ENCODE results near the gene KCNJ4. TPM values are rescaled to one million over a fixed set of nuclear protein-coding genes. Genes with fewer than 3 reads are reported as not detected.

KCNJ4 gene
- total RNA-seq, 1 donor from 2014 or later = 0.82 TPM

- H3K27ac Mint-ChIP-seq = no peak overlapping the region
- peak overlapping the region; percentile 88 for H3K4me2 ChIP-seq
- H3K36me3 Mint-ChIP-seq = no peaks in the 10 kb centered on the region
- H3F3A ChIP-seq (ENCODE audit: low read depth) = peaks cover 29% of the 10 kb centered on the region
- no peak for TF ChIP-seq EZH2 (IDR thresholded peaks at IDR 0.05)
- no peak for TF ChIP-seq EZH2phosphoT487 (IDR thresholded peaks at IDR 0.05)
- no peak for TF ChIP-seq CTCF (IDR thresholded peaks at IDR 0.05)
- peaks cover 35% of the 10 kb centered on the region for H3K27me3 Mint-ChIP-seq (ENCODE audit: insufficient read depth, low read depth)
- peaks cover 58% of the 10 kb centered on the region for H3K4me1 Mint-ChIP-seq
- no peak overlapping the region for H2AFZ ChIP-seq (replicated peaks)
- no peaks in the 10 kb centered on the region for H3K9me3 Mint-ChIP-seq
- H3K36me3 ChIP-seq = no peaks in the 10 kb centered on the region
- H3K27ac ChIP-seq = no peak overlapping the region
- H3K4me1 ChIP-seq = peaks cover 25% of the 10 kb centered on the region
- peaks cover 99% of the 10 kb centered on the region for H3K27me3 ChIP-seq
- no peaks in the 10 kb centered on the region for H3K79me2 ChIP-seq (ENCODE audit: low read depth)
- peak overlapping the region; percentile 92 for H3K4me3 ChIP-seq
- H4K20me1 ChIP-seq (ENCODE audit: low read depth) = peaks cover 17% of the 10 kb centered on the region
- DNase-seq (ENCODE audit: low spot score) = no peak
- H3K4me3 Mint-ChIP-seq = peak overlapping the region; percentile 86
- H3K9ac ChIP-seq = no peak overlapping the region
- no peaks in the 10 kb centered on the region for H3K9me3 ChIP-seq (ENCODE audit: low read depth)
Observed at GRCh38 chr22:38456272-38456835, 1.4 kb upstream of the KCNJ4 start.

- peak; percentile 82 for DNase-seq (ENCODE audit: low spot score)
- H3K27ac Mint-ChIP-seq = no peak overlapping the region
- no peaks in the 10 kb centered on the region for H3K9me3 ChIP-seq (ENCODE audit: low read depth)
- H3K79me2 ChIP-seq (ENCODE audit: low read depth) = no peaks in the 10 kb centered on the region
- TF ChIP-seq EZH2 (IDR thresholded peaks at IDR 0.05) (peak; percentile 50), CTCF (IDR thresholded peaks at IDR 0.05) (no peak), EZH2phosphoT487 (IDR thresholded peaks at IDR 0.05) (peak; percentile 30)
- H2AFZ ChIP-seq (replicated peaks) = peak overlapping the region; percentile 99
- no peak overlapping the region for H3K9ac ChIP-seq
- H3K27ac ChIP-seq = no peak overlapping the region
- peaks cover 27% of the 10 kb centered on the region for H3K4me1 ChIP-seq
- no peaks in the 10 kb centered on the region for H3K36me3 ChIP-seq
- peak overlapping the region; percentile 88 for H3K4me2 ChIP-seq
- H3K27me3 Mint-ChIP-seq (ENCODE audit: insufficient read depth, low read depth) = peaks cover 30% of the 10 kb centered on the region
- peak overlapping the region; percentile 92 for H3K4me3 ChIP-seq
- no peaks in the 10 kb centered on the region for H3K9me3 Mint-ChIP-seq
- H3K4me3 Mint-ChIP-seq = peak overlapping the region; percentile 86
- peaks cover 58% of the 10 kb centered on the region for H3K4me1 Mint-ChIP-seq
- peaks cover 93% of the 10 kb centered on the region for H3K27me3 ChIP-seq
- peaks cover 17% of the 10 kb centered on the region for H4K20me1 ChIP-seq (ENCODE audit: low read depth)
- peaks cover 23% of the 10 kb centered on the region for H3F3A ChIP-seq (ENCODE audit: low read depth)
- H3K36me3 Mint-ChIP-seq = no peaks in the 10 kb centered on the region
Observed at GRCh38 chr22:38455530-38456271, 702 bp upstream of the KCNJ4 start.

GRCh38 chr22:38454353-38455075 lies 485 bp downstream of the KCNJ4 start:
- Mint-ChIP-seq H3K4me1 (peaks cover 59% of the 10 kb centered on the region), H3K36me3 (no peaks in the 10 kb centered on the region), H3K9me3 (no peaks in the 10 kb centered on the region), H3K27ac (no peak overlapping the region), H3K27me3 (ENCODE audit: insufficient read depth, low read depth) (peaks cover 25% of the 10 kb centered on the region), H3K4me3 (peak overlapping the region; percentile 89)
- H3K4me1 ChIP-seq = peaks cover 27% of the 10 kb centered on the region
- peaks cover 18% of the 10 kb centered on the region for H3F3A ChIP-seq (ENCODE audit: low read depth)
- no peaks in the 10 kb centered on the region for H3K79me2 ChIP-seq (ENCODE audit: low read depth)
- H3K27me3 ChIP-seq = peaks cover 83% of the 10 kb centered on the region
- TF ChIP-seq EZH2 (IDR thresholded peaks at IDR 0.05) (peak; percentile 83), CTCF (IDR thresholded peaks at IDR 0.05) (no peak), EZH2phosphoT487 (IDR thresholded peaks at IDR 0.05) (peak; percentile 78)
- H3K36me3 ChIP-seq = no peaks in the 10 kb centered on the region
- peak overlapping the region; percentile 59 for H3K4me3 ChIP-seq
- H3K4me2 ChIP-seq = peak overlapping the region; percentile 88
- H3K9ac ChIP-seq = no peak overlapping the region
- H2AFZ ChIP-seq (replicated peaks) = no peak overlapping the region
- peak; percentile 62 for DNase-seq (ENCODE audit: low spot score)
- no peaks in the 10 kb centered on the region for H3K9me3 ChIP-seq (ENCODE audit: low read depth)
- no peak overlapping the region for H3K27ac ChIP-seq
- H4K20me1 ChIP-seq (ENCODE audit: low read depth) = peaks cover 17% of the 10 kb centered on the region

Measured in neural progenitor cell (in vitro differentiated cells).